HG03575 (cell line): Measurements from ENCODE around the gene DUSP9.
"Not testable (repeated sequence)": the region's sequence is repeated elsewhere in the genome, so short reads cannot be mapped to it uniquely, and the experiment has no call there.

ENCODE experiments used
- ATAC-seq: cut with Tn5 transposase; IDR thresholded peaks from one replicate; pipeline ENCODE4 v1.9.1; 2021; ENCODE audit not compliant: unreplicated experiment, insufficient number of reproducible peaks, low FRiP score; ENCODE audit errors: extremely low read depth

Gene DUSP9, protein sequence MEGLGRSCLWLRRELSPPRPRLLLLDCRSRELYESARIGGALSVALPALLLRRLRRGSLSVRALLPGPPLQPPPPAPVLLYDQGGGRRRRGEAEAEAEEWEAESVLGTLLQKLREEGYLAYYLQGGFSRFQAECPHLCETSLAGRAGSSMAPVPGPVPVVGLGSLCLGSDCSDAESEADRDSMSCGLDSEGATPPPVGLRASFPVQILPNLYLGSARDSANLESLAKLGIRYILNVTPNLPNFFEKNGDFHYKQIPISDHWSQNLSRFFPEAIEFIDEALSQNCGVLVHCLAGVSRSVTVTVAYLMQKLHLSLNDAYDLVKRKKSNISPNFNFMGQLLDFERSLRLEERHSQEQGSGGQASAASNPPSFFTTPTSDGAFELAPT

GRCh38 chrX:153646620-153647373 is at the start of gene DUSP9:
DUSP9 (plus strand) TSS chrX:153647203; CDS start chrX:153647954, 751 bp downstream.
- ATAC-seq, result no peak

- ATAC-seq, result no peak
Measured at GRCh38 chrX:153598541-153599191, 48.3 kb upstream of the DUSP9 start, which contains the start of gene CCNQ. CCNQ (minus strand) TSS chrX:153599139; CDS start chrX:153599073, 66 bp downstream.

DNA sequence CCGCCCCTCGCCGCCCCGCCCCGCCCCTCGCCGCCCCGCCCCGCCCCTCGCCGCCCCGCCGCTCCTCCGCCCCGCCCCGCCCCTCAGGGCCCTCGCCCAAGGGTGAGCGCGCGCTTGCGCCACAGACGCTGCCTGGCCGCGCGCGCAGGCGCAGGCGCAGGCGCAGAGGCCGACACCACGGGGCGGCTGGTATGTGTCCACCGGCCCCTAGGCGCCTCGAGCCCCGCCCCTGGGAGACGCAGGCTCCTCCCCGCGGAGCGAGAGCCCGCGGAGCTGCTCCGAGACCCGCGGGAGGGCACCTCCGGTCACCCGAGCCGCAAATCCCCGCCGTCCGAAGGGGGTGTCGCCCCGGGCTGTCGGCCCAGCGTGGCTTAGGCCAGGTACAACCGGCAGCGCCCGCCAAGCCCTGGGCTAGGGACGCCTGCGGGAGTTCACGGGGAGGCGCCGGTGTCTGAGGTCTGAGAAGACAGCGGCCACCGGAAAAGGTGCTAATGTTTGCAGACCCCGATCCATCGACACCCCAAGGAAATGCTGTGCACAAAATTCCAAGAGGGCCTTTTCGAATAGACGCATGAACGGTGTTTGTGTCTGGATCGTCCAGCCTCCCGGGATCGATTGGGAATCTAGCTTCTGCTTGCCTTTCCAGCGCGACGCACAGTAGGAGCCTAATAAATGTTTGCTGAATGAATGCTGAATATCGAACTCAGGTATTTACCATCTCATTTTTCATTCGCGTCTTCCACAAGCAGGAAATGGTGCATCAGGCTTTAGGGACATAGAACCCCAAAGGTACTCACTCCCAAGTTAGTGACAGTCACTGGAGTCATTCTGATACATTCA is 47.6 kb upstream of the DUSP9 start:
- ATAC-seq, result no peak

DNA sequence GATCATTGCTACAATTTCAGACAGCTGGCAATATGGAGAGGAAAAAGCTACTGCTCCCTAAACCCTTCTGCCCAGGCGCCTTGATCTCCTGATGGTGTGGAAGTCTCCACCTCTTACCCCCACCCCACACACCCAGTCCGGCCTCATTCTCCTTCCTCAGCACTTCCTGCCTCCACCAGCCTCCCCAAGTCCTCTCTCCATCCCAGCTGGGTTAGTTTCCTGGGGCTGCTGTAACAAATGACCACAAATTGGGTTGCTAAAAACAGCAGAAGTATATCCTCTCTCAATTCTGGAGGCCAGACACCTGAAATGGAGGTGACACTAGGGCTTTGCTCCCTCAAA is 47.0 kb upstream of the DUSP9 start:
- ATAC-seq, result no peak

DNA sequence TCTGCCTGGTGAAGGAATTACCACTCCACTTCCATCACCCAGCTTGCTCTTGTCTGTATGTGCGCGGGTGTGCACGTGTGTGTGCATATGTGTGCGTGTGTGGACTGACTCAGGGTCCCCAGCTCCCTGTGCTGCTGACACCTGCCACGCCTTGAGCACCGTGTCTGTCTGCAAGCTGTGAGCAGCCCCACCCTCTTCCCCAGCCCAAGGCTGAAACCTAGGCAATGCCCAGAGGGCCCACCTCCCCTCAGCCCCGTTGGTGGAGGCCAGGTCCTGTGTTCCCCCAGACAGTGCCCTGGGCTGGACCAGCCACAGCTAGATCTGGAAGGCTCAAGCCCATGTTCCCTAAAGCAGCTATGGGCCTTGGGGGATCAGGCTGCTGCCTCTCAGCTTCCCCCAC is 46.1 kb upstream of the DUSP9 start:
- no peak for ATAC-seq

- ATAC-seq, result no peak
Measured at GRCh38 chrX:153601511-153602110, 45.4 kb upstream of the DUSP9 start.

DNA sequence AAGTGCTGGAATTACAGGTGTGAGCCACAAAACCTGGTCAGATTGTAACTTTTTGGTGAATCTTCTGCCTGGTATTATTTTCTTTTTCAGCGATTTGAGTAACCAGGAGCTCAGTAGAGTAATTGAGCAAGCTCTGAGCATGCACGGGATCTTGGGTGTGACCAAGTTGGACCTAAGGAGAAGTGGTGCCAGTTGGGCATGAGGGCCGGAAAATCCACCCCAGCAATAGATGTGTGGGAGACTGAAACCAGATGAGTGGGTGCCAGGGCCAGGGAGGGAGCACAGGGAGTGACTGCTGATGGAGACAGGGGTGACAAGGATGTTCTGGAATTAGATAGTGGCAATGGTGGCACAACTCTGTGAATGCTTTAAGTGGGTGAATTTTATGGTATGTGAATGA is 44.4 kb upstream of the DUSP9 start:
- ATAC-seq, result no peak

DNA sequence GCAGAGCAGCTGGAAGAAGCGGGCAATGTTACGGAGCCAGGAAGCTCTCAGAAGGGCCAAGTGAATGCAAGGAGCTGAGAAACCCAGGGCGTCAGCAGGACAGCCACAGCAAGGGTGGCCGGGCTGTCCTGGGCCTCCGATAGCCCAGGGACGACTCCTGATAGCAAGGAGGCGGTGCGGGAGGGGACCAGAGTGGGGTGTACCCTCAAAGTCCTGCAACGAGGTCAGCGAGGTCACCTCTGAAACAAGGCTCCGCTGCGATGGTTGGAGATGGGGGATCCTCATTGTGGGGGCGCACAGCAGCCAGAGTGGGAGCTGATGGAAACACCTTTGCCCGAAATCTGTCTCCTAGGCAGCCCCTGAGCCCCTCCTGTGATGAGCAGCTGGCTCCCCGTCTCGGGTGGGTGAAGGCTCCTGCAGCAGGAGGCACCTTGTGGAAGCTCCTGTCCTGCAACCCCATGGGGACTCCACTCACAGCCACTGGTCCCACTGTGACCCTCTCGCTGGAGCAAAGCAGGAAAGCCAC is 43.8 kb upstream of the DUSP9 start:
- ATAC-seq, result no peak

- not testable (repeated sequence) for ATAC-seq
Measured at GRCh38 chrX:153604666-153605380, 42.2 kb upstream of the DUSP9 start.

GRCh38 chrX:153606503-153606902 is 40.5 kb upstream of the DUSP9 start:
- ATAC-seq, result no peak

DNA sequence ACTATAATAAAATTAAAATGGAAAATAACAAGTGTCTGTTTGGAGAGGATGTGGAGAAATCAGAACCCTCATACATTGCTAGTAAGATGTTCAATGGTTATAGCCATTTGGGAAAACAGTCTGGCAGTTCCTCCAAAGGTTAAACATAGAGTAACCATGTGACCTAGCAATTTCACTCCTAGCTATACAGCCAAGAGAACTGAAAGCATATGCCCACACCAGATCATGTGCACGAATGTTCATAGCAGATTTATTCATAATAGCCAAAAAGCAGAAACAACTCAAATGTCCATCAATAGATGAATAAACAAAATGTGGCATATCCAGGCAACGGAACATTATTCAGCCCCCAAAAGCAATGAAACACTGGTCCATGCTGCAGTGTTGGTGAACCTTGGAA is 38.6 kb upstream of the DUSP9 start:
- ATAC-seq, result no peak

GRCh38 chrX:153608806-153609205 is 38.2 kb upstream of the DUSP9 start:
- ATAC-seq, result no peak

GRCh38 chrX:153609917-153610835 is 36.8 kb upstream of the DUSP9 start:
- ATAC-seq, result no peak

- no peak for ATAC-seq
Measured at GRCh38 chrX:153610836-153611213, 36.2 kb upstream of the DUSP9 start.

DNA sequence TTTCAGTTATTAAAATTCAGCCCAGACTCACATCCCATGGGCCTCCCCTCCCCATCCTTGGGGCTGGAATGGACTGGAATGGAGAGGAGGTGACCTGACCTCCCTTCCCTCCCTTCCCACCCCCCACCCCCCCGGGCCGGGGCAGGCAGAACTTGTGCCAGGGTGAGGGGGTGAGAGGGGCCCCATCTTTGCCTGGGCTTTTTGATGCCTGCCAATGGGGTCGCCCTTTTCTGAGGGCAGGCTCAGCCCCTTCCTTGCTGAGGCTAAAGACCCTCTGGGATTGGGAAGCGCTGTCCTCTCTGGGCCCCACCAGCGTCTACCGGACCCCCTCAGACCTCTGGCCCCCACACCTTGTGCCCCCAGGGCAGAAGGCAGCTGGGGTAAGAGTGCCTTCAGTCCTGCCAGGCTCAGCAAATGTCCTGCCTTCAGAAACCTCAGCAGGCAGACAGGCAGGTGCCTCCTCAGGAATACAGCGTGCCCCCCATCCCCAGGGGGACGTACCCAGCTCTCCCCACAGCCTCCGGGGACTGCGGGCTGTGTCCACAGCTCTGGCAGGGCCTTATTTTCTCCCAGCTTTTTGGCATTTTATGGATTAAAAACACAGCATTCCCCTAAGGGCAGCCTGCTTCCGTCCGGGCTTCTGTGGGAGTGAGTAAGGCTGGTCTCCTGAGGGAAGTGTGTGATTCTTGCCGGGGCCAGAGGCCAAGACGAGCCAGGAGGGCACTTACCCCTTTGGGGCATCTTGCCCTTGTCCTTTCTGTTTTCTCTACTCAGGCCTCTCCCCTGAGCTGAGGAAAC is 35.5 kb upstream of the DUSP9 start:
- no peak for ATAC-seq

- no peak for ATAC-seq
Measured at GRCh38 chrX:153612413-153612812, 34.6 kb upstream of the DUSP9 start.
